Ovary (tissue), 9 donors: ENCODE results near the gene MID1. TPM values are rescaled to one million over a fixed set of nuclear protein-coding genes. Genes with fewer than 3 reads are reported as not detected.

Source experiments
- DNase-seq, 5 donors: peaks; one replicate each; pipeline ENCODE4 v3.0.0-alpha.2; 2019 to 2020
- H3K27ac ChIP-seq, 2 donors: fragments of 200-600 bp; one replicate each; pipeline versions ENCODE4 v1.5.1 to v1.8.0; 2019 to 2022
- H3K27me3 ChIP-seq: fragments of 200-600 bp; one replicate; pipeline ENCODE4 v1.8.0; 2022
- H3K36me3 ChIP-seq: fragments of 200-600 bp; sonication (generic); one replicate; pipeline ENCODE4 v1.5.1; 2019
- H3K4me1 ChIP-seq: one replicate; pipeline ENCODE4 v1.8.1; 2013; ENCODE audit warnings: mild to moderate bottlenecking, moderate library complexity; ENCODE audit not compliant: insufficient read depth
- H3K4me3 ChIP-seq: fragments of 200-600 bp; sonication (generic); one replicate; pipeline ENCODE4 v1.5.1; 2017
- H3K9me3 ChIP-seq, 2 donors: fragments of 200-600 bp in 1 of 2; sonication (generic) in 1 of 2; one replicate each; pipeline versions ENCODE4 v1.5.1 to v1.8.1; 2013 to 2019; ENCODE audit warnings: mild to moderate bottlenecking in 1 of 2, moderate library complexity in 1 of 2
- EP300 ChIP-seq: sonication (generic); formaldehyde crosslinking; IDR thresholded peaks from one replicate; pipeline ENCODE4 v1.6.1; 2017; ENCODE audit warnings: antibody characterized with exemption
- POLR2A ChIP-seq: fragments of 450-650 bp; IDR thresholded peaks from one replicate; pipeline ENCODE4 v1.6.1; 2017; ENCODE audit warnings: antibody characterized with exemption, mild to moderate bottlenecking, moderate library complexity
- WGBS, 3 donors: extraction: QIAGEN DNeasy Blood & Tissue Kit in 1 of 3; methylation state at CpG; one replicate each; pipeline versions ENCODE4 v1.1.5 to v1.1.7; 2013 to 2017; 5-methylcytosine and 5-hydroxymethylcytosine counted together
- intact Hi-C, 4 donors: fragments of 100-400 bp; cut with DNase I; formaldehyde crosslinking; loops; one replicate each; pipeline versions ENCODE4 v1.11.0 to v1.15.1; 2022 to 2023
- polyA plus RNA-seq, 2 donors: library from polyadenylated mRNA; stranded (reverse); fragments of 200-250 nt in 1 of 2; fragments of 350-450 nt in 1 of 2; fragmentation: Illumina TruSeq in 1 of 2; extraction: RNeasy Lipid Tissue Mini Kit (QIAGEN cat#74804) in 1 of 2; gene quantifications; one replicate each; pipeline ENCODE4 v1.2.3, GENCODE V29; 2013 to 2014
- total RNA-seq, 7 donors: library from RNA; depleted of rRNA in 2 of 7; stranded (reverse); fragments of >200 nt in 2 of 7; fragmentation: NEBNext Ultra II Directional in 3 of 7; extraction: Animal tissue kit (Norgen Biotek cat#: 25700) in 3 of 7; gene quantifications; one replicate each; pipeline versions ENCODE4 v1.1.0 to v1.2.4, GENCODE V29; 2016 to 2023
- TF ChIP-seq, protein P1 (sequence below), 3 donors: fragments of 450-650 bp in 2 of 3; fragments of 200-600 bp in 1 of 3; IDR thresholded peaks; one replicate each; pipeline versions ENCODE4 v1.5.1 to v1.8.0; 2016 to 2022; ENCODE audit warnings: antibody characterized with exemption in 3 of 3, mild to moderate bottlenecking in 1 of 3
- donor health status: DM: no; HTN: no; CAD: no; lungs with moderate emphysema.
- donor health status: DM: no; HTN: no; CAD: no.
- donor health status: Bipolar disorder and iron deficiency.
- donor health status: DM: yes; HTN: yes; CAD: no.
- donor health status: DM: no; HTN: no; CAD: no.
- donor health status: DM: yes; HTN: yes; CAD: no.

Gene MID1
- total and polyA plus RNA-seq, 9 donors = 4.0 to 25.7 (median 17.0) TPM

DNA sequence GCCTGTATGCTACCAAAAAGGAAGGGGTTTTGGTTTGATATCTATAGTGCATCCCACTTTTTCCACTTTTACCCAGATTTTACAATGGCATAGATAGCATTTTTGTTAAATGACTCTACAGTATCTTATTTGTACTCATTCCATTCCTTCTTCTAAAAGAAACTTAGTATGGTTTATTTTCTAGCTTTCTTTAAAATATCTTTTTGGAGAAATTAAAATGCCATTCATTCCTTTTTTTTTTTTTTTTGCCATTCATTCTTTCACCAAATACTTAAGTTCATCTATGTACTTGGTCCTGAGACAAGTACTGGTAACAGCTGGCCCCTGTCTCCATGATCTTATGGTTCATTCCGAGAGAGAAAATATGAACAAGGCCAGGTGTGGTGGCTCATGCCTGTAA is 49.1 kb downstream of the MID1 start:
- Histone ChIP-seq H3K27me3 (no peaks in the 10 kb centered on the region), H3K4me1 (peaks cover 2% of the 10 kb centered on the region), H3K4me3 (no peak overlapping the region), H3K9me3 (no peaks in the 10 kb centered on the region), H3K27ac (no peak overlapping the region), H3K36me3 (no peaks in the 10 kb centered on the region)
- intact Hi-C loops = no loop called here
- TF ChIP-seq POLR2A = no peak
- TF ChIP-seq EP300 = no peak
- TF ChIP-seq, protein P1, sequence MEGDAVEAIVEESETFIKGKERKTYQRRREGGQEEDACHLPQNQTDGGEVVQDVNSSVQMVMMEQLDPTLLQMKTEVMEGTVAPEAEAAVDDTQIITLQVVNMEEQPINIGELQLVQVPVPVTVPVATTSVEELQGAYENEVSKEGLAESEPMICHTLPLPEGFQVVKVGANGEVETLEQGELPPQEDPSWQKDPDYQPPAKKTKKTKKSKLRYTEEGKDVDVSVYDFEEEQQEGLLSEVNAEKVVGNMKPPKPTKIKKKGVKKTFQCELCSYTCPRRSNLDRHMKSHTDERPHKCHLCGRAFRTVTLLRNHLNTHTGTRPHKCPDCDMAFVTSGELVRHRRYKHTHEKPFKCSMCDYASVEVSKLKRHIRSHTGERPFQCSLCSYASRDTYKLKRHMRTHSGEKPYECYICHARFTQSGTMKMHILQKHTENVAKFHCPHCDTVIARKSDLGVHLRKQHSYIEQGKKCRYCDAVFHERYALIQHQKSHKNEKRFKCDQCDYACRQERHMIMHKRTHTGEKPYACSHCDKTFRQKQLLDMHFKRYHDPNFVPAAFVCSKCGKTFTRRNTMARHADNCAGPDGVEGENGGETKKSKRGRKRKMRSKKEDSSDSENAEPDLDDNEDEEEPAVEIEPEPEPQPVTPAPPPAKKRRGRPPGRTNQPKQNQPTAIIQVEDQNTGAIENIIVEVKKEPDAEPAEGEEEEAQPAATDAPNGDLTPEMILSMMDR (IDR thresholded peaks at IDR 0.05) = no peak
- WGBS, 3 donors = 36 to 52% (median 47%) methylated on average over 1 of the region's 1 CpG
- DNase-seq = no peak

DNA sequence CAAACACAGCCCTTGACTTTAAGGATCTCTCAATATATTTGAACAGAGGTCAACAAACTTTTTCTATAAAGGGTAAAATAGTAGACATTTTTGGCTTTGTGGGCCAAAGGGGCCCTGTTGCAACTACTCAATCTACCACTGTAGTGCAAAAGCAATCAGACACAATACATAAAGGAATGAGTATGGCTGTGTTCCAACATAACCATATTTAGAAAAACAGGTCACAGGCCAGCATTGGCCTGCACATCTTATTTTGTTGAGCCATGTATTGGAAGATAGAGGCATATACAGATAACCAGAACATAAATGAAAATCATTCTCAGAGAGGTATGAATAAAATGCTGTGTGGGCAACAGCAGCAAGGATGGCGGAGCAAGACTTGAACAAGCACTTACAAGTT is 49.8 kb downstream of the MID1 start:
- Histone ChIP-seq H3K4me3 (no peak overlapping the region), H3K4me1 (peaks cover 2% of the 10 kb centered on the region), H3K9me3 (no peaks in the 10 kb centered on the region), H3K27ac (no peak overlapping the region), H3K27me3 (no peaks in the 10 kb centered on the region), H3K36me3 (no peaks in the 10 kb centered on the region)
- WGBS, 3 donors = 76 to 90% (median 87%) methylated on average over 1 of the region's 1 CpG
- intact Hi-C loops = no loop called here
- DNase-seq = no peak
- TF ChIP-seq POLR2A = no peak
- TF ChIP-seq, protein P1 (IDR thresholded peaks at IDR 0.05) = no peak
- TF ChIP-seq EP300 = no peak

DNA sequence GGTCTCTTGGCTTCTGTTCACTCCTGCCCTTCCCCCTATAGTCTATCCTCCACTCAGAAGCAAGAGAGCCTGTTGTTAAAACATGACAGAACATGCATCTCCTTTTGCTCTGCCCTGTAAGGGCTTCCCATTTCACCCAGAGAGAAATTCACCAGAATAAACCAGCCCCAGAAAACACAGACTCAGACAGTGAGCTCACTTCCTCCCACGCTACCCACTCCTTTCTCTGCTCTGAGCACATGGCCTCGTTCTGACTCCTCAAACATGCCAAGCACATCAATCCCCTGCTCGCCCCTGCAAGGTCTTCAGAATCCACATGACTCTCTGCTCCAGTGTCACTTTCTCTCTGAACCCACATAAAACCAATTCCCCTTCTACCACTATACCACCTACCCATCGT is 50.4 kb downstream of the MID1 start:
- no peak overlapping the region for H3K27ac ChIP-seq
- H3K4me1 ChIP-seq = peaks cover 2% of the 10 kb centered on the region
- H3K27me3 ChIP-seq = no peaks in the 10 kb centered on the region
- intact Hi-C loops = no loop called here
- no peak overlapping the region for H3K4me3 ChIP-seq
- H3K9me3 ChIP-seq = no peaks in the 10 kb centered on the region
- no peak for DNase-seq
- no peak for TF ChIP-seq EP300
- TF ChIP-seq POLR2A = no peak
- TF ChIP-seq, protein P1 (IDR thresholded peaks at IDR 0.05) = no peak
- no peaks in the 10 kb centered on the region for H3K36me3 ChIP-seq
- 58 to 65% (median 60%) methylated on average over 4 of the region's 4 CpGs for WGBS, 3 donors

- H3K36me3 ChIP-seq = no peaks in the 10 kb centered on the region
- WGBS, 3 donors = 27 to 41% (median 41%) methylated on average over 3 of the region's 3 CpGs
- no peak for DNase-seq
- TF ChIP-seq, protein P1 (IDR thresholded peaks at IDR 0.05) = no peak
- TF ChIP-seq EP300 (no peak), POLR2A (no peak)
- no peaks in the 10 kb centered on the region for H3K9me3 ChIP-seq
- no peak overlapping the region for H3K27ac ChIP-seq
- intact Hi-C loops = no loop called here
- H3K27me3 ChIP-seq = no peaks in the 10 kb centered on the region
- H3K4me3 ChIP-seq = no peak overlapping the region
- H3K4me1 ChIP-seq = peaks cover 2% of the 10 kb centered on the region
These were observed 52.0 kb downstream of the MID1 start for GRCh38 chrX:10568428-10568827.

GRCh38 chrX:10567136-10567535 is 53.2 kb downstream of the MID1 start:
- Histone ChIP-seq H3K27me3 (no peaks in the 10 kb centered on the region), H3K36me3 (no peaks in the 10 kb centered on the region), H3K9me3 (no peaks in the 10 kb centered on the region), H3K4me3 (no peak overlapping the region), H3K4me1 (peaks cover 2% of the 10 kb centered on the region), H3K27ac (no peak overlapping the region)
- intact Hi-C loops = no loop called here
- TF ChIP-seq EP300 (no peak), POLR2A (no peak)
- TF ChIP-seq, protein P1 (IDR thresholded peaks at IDR 0.05) = no peak
- 83 to 90% (median 87%) methylated on average over 20 of the region's 20 CpGs for WGBS, 3 donors
- no peak for DNase-seq
